OCI-LY7 (cell line): ENCODE measurements around the gene RIMBP2. TPM values are rescaled to one million over a fixed set of nuclear protein-coding genes. Genes with fewer than 3 reads are reported as not detected.

ENCODE experiments used
- BruUV-seq: library from RNA; stranded (reverse); fragments of 400-500 nt; replicated peaks from 2 replicates; lab custom pipeline; 2021; lab: Mats Ljungman, UMichigan
- CTCF ChIA-PET: fragments of 300-600 bp; sonication (Branson Sonifier 250); formaldehyde crosslinking; loops from one replicate; lab custom pipeline; 2022; ENCODE audit warnings: antibody characterized with exemption; ENCODE audit not compliant: unreplicated experiment; lab: Charles Lee
- POLR2A ChIA-PET: fragments of 300-600 bp; sonication (Branson Sonifier 250); formaldehyde crosslinking; loops from one replicate; lab custom pipeline; 2022; ENCODE audit warnings: antibody characterized with exemption; lab: Charles Lee
- DNase-seq: peaks from one replicate; pipeline ENCODE4 v3.0.0-alpha.2; 2015; ENCODE audit warnings: low spot score
- H2AFZ ChIP-seq: fragments of 200-600 bp; sonication (generic), shearing (Covaris generic); 2 replicates; pipeline ENCODE4 v1.6.1; 2014; ENCODE audit warnings: mild to moderate bottlenecking, antibody characterized with exemption, low read length, moderate library complexity
- H3K27ac ChIP-seq: fragments of 200-600 bp; sonication (generic); 2 replicates; pipeline ENCODE4 v1.5.1; 2014; ENCODE audit warnings: mixed run types, low read depth, mild to moderate bottlenecking, moderate library complexity, low read length, inconsistent platforms; ENCODE audit not compliant: poor library complexity, severe bottlenecking
- H3K36me3 ChIP-seq: fragments of 200-600 bp; sonication (generic); 2 replicates; pipeline ENCODE4 v1.6.1; 2014; ENCODE audit warnings: mild to moderate bottlenecking, antibody characterized with exemption, low read length, moderate library complexity, mixed read lengths; ENCODE audit not compliant: insufficient read depth
- H3K4me1 ChIP-seq: fragments of 200-600 bp; sonication (generic); 2 replicates; pipeline ENCODE4 v1.5.1; 2014; ENCODE audit warnings: mild to moderate bottlenecking, low read length; ENCODE audit not compliant: insufficient read depth, poor library complexity, severe bottlenecking
- H3K4me2 ChIP-seq: fragments of 200-600 bp; sonication (generic); 2 replicates; pipeline ENCODE4 v1.6.1; 2014; ENCODE audit warnings: mild to moderate bottlenecking, low read length
- H3K4me3 ChIP-seq: fragments of 200-600 bp; sonication (generic); 2 replicates; pipeline ENCODE4 v1.5.1; 2014; ENCODE audit warnings: mild to moderate bottlenecking, low read depth, low read length; ENCODE audit not compliant: poor library complexity, severe bottlenecking
- H3K79me2 ChIP-seq: fragments of 200-600 bp; sonication (generic); 2 replicates; pipeline ENCODE4 v1.6.1; 2016; ENCODE audit warnings: low read depth, mild to moderate bottlenecking, low read length, moderate library complexity, mixed read lengths; ENCODE audit not compliant: insufficient read depth
- H3K9me2 ChIP-seq: fragments of 200-600 bp; sonication (generic); 2 replicates; pipeline ENCODE4 v1.6.1; 2016; ENCODE audit warnings: mild to moderate bottlenecking, low read length, mixed read lengths; ENCODE audit not compliant: insufficient read depth
- H3K9me3 ChIP-seq: fragments of 200-600 bp; sonication (generic); 2 replicates; pipeline ENCODE4 v1.6.1; 2014; ENCODE audit warnings: mild to moderate bottlenecking, mixed run types, low read length, mixed read lengths
- H4K20me1 ChIP-seq: fragments of 200-600 bp; sonication (generic); 2 replicates; pipeline ENCODE4 v1.6.1; 2014; ENCODE audit warnings: mild to moderate bottlenecking, antibody characterized with exemption, low read length, moderate library complexity, mixed read lengths; ENCODE audit not compliant: insufficient read depth
- EZH2phosphoT487 ChIP-seq: fragments of 200-600 bp; sonication (generic); IDR thresholded peaks from 2 replicates; pipeline ENCODE4 v1.6.1; 2018; ENCODE audit warnings: low read depth, borderline replicate concordance, mild to moderate bottlenecking, mixed run types, antibody characterized with exemption, low read length, moderate library complexity, mixed read lengths
- intact Hi-C: fragments of 100-400 bp; cut with micrococcal nuclease; formaldehyde crosslinking; loops from one replicate; pipeline ENCODE4 v1.10.0; 2022; ENCODE audit not compliant: unreplicated experiment
- total RNA-seq, 2 experiments: library from RNA; depleted of rRNA in 1 of 2; stranded (reverse); fragments of >200 nt in 1 of 2; shearing (Covaris generic) in 1 of 2; gene quantifications; 2 replicates each; pipeline ENCODE4 v1.2.3, GENCODE V29; 2014 to 2022
- TF ChIP-seq, protein P1 (sequence below): fragments of 200-600 bp; sonication (generic); conservative IDR thresholded peaks from 2 replicates; pipeline ENCODE4 v1.5.1; 2014; ENCODE audit warnings: mild to moderate bottlenecking, antibody characterized with exemption, low read length, moderate library complexity, mixed read lengths

RIMBP2 gene
- total RNA-seq, 2 experiments from 2014 or later = not detected

DNA sequence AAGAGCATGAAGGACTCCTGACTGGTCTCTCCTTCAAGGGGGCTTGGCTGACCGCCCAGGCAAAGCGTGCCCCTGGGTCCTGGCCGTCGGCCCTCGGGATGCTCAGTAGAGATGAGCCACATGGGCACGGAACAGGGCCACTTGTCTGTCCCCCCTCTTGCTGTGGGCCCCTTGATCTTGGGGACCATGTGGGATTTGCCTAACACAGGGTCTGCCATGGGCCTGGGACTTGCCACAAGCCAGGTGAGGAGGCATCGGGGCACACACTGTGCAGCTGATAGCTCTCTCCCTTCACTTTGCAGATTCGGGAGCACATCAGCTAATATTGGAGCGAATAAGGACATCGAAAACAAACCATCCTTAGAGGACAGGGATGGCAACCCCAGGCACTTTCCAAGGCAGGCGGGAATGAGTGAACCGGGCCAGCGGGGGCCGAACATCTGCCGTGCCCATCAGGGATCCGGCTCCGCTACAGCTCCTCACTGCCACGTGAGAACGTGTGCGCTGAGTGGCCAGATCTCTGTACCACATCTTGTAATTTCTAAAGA lies 290.3 kb downstream of the RIMBP2 start:
- intact Hi-C loops = no loop called here
- ChIA-PET CTCF (no interaction called here), POLR2A (no interaction called here)
- Histone ChIP-seq H3K9me3 (no peaks in the 10 kb centered on the region), H3K4me2 (no peak overlapping the region), H3K36me3 (no peaks in the 10 kb centered on the region), H3K79me2 (no peaks in the 10 kb centered on the region), H3K4me3 (no peak overlapping the region), H3K4me1 (no peaks in the 10 kb centered on the region), H3K9me2 (no peaks in the 10 kb centered on the region), H3K27ac (no peak overlapping the region), H4K20me1 (no peaks in the 10 kb centered on the region), H2AFZ (no peak overlapping the region)
- no peak for DNase-seq
- BruUV-seq = no TSS peak
- TF ChIP-seq, protein P1, sequence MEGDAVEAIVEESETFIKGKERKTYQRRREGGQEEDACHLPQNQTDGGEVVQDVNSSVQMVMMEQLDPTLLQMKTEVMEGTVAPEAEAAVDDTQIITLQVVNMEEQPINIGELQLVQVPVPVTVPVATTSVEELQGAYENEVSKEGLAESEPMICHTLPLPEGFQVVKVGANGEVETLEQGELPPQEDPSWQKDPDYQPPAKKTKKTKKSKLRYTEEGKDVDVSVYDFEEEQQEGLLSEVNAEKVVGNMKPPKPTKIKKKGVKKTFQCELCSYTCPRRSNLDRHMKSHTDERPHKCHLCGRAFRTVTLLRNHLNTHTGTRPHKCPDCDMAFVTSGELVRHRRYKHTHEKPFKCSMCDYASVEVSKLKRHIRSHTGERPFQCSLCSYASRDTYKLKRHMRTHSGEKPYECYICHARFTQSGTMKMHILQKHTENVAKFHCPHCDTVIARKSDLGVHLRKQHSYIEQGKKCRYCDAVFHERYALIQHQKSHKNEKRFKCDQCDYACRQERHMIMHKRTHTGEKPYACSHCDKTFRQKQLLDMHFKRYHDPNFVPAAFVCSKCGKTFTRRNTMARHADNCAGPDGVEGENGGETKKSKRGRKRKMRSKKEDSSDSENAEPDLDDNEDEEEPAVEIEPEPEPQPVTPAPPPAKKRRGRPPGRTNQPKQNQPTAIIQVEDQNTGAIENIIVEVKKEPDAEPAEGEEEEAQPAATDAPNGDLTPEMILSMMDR = no peak

DNA sequence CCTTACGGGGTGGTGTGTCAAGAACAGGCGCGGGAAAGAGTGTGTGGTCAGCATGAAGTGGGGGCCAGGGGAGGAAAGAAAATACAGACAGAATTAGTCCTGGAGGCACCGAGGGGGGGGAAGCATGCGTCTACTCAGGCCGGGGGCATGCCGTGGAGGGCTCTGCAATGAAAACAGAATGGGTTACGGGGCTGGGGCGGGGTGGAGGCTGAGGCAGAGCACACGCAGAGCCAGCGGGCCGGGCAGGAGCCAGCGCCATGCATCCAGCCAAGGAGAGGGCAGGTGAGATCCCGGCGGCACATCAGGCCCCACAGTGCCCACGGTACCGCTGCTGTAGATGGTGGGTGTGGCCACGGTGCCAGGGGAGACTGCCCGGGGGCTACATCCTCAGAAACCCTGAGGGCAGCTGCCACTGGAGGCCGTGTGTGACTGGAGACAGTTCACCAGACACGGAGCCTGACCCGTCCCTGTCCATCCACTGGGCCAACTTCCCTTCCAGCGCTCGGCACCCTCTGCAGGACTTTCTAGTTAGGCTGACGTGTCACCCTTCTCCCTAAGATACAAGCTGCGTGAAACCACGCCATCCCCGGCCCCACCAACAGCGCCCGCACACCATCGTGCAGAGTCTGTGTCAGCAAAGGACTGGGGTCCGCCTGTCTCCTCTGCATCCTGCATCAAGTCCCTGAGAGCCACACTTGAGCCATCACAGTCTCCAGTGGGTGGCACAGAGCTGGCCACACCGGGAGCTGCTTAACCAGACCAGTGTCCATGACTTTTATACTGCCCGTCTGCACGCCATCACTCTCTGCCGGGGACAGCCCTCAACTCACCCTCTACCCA lies 291.0 kb downstream of the RIMBP2 start:
- H3K79me2 ChIP-seq = no peaks in the 10 kb centered on the region
- POLR2A ChIA-PET = no interaction called here
- CTCF ChIA-PET = no interaction called here

More for the DNA sequence above, 291.0 kb downstream of the RIMBP2 start:
- Histone ChIP-seq H3K9me2 (no peaks in the 10 kb centered on the region), H2AFZ (no peak overlapping the region), H3K27ac (no peak overlapping the region), H3K4me2 (no peak overlapping the region), H3K9me3 (no peaks in the 10 kb centered on the region), H3K36me3 (no peaks in the 10 kb centered on the region), H3K4me1 (no peaks in the 10 kb centered on the region), H4K20me1 (no peaks in the 10 kb centered on the region), H3K4me3 (no peak overlapping the region)
- DNase-seq = no peak
- no TSS peak for BruUV-seq
- intact Hi-C loops = no loop called here
- TF ChIP-seq, protein P1 = no peak
- no peak for TF ChIP-seq EZH2phosphoT487
